Endothelial cell of umbilical vein (primary cell): ENCODE measurements around the gene GLP1R. TPM values are rescaled to one million over a fixed set of nuclear protein-coding genes. Genes with fewer than 3 reads are reported as not detected.
A peak's percentile ranks its signal among the peaks of the same experiment; 100 is the strongest.

ENCODE experiments used
- BruUV-seq: library from RNA; stranded (reverse); fragments of 400-500 nt; replicated peaks from 2 replicates; lab custom pipeline; 2021; lab: Mats Ljungman, UMichigan
- CTCF ChIA-PET: fragments of 300-600, 350-600 bp; sonication (Branson Sonifier 250); formaldehyde crosslinking; loops from one replicate; lab custom pipeline; 2021; ENCODE audit warnings: antibody characterized with exemption, inconsistent platforms; lab: Charles Lee
- POLR2A ChIA-PET: fragments of 300-600, 350-600 bp; sonication (Branson Sonifier 250); formaldehyde crosslinking; loops from one replicate; lab custom pipeline; 2021; ENCODE audit warnings: antibody characterized with exemption, inconsistent platforms; lab: Charles Lee
- DNase-seq: peaks from one replicate; pipeline ENCODE4 v3.0.0-alpha.2; 2011; ENCODE audit warnings: low read depth, low spot score
- FAIRE-seq: peaks from 2 replicates; lab custom pipeline; 2011; peaks lifted over from hg19 to GRCh38; lab: Jason Lieb, UNC
- H2AFZ ChIP-seq: 2 replicates; pipeline ENCODE4 v1.6.0; 2012; ENCODE audit warnings: low read depth, low read length, control low read depth, inconsistent platforms
- H3K27ac ChIP-seq: 2 replicates; pipeline ENCODE4 v1.5.1; 2011; ENCODE audit warnings: low read depth, mild to moderate bottlenecking, control low read depth, low read length, moderate library complexity; ENCODE audit not compliant: insufficient read depth
- H3K27me3 ChIP-seq, 2 experiments: 2 replicates each; pipeline versions ENCODE4 v1.6.0 to v1.6.1; 2011; ENCODE audit warnings: low read length in 2 of 2, mixed read lengths in 1 of 2; ENCODE audit not compliant: control insufficient read depth in 2 of 2, insufficient read depth in 2 of 2
- H3K36me3 ChIP-seq, 2 experiments: 2 replicates in 1 of 2; 3 replicates in 1 of 2; pipeline ENCODE4 v1.5.1; 2011; ENCODE audit warnings: low read length in 2 of 2, mild to moderate bottlenecking in 1 of 2, moderate library complexity in 1 of 2; ENCODE audit not compliant: control insufficient read depth in 2 of 2, insufficient read depth in 2 of 2; ENCODE audit errors: extremely low read depth in 1 of 2
- H3K4me1 ChIP-seq: 3 replicates; pipeline ENCODE4 v1.5.1; 2011; ENCODE audit warnings: mild to moderate bottlenecking, low read length; ENCODE audit not compliant: control insufficient read depth, insufficient read depth; ENCODE audit errors: extremely low read depth
- H3K4me2 ChIP-seq: 2 replicates; pipeline ENCODE4 v1.6.1; 2011; ENCODE audit warnings: low read length, control low read depth, mixed read lengths; ENCODE audit not compliant: insufficient read depth
- H3K4me3 ChIP-seq, 3 experiments: fragments of 200-600 bp in 1 of 3; sonication (generic), shearing (Covaris generic) in 1 of 3; replicated peaks in 1 of 3; 2 replicates each; pipeline ENCODE4 v1.5.1; 2011 to 2016; ENCODE audit warnings: control low read depth in 3 of 3, low read length in 3 of 3, mild to moderate bottlenecking in 2 of 3, inconsistent platforms in 1 of 3, low read depth in 1 of 3, moderate library complexity in 1 of 3; ENCODE audit not compliant: insufficient read depth in 1 of 3
- H3K79me2 ChIP-seq: 2 replicates; pipeline ENCODE4 v1.6.0; 2012; ENCODE audit warnings: low read length, inconsistent platforms; ENCODE audit not compliant: control insufficient read depth, insufficient read depth
- H3K9ac ChIP-seq: replicated peaks from 2 replicates; pipeline ENCODE3; 2011; ENCODE audit warnings: low read length, control low read depth; ENCODE audit not compliant: insufficient read depth; ENCODE audit errors: extremely low read depth
- H3K9me1 ChIP-seq: replicated peaks from 3 replicates; pipeline ENCODE4 v1.6.0; 2011; ENCODE audit warnings: mild to moderate bottlenecking, low read length; ENCODE audit not compliant: control insufficient read depth, insufficient read depth; ENCODE audit errors: extremely low read depth
- H3K9me3 ChIP-seq: replicated peaks from 2 replicates; pipeline ENCODE4 v1.5.1; 2012; ENCODE audit warnings: low read length, inconsistent platforms; ENCODE audit not compliant: control insufficient read depth, insufficient read depth
- H4K20me1 ChIP-seq: replicated peaks from 2 replicates; pipeline ENCODE3; 2011; ENCODE audit warnings: mild to moderate bottlenecking, low read length; ENCODE audit not compliant: control insufficient read depth, insufficient read depth; ENCODE audit errors: extremely low read depth
- EZH2 ChIP-seq: IDR thresholded peaks from 2 replicates; pipeline ENCODE4 v1.6.1; 2012; ENCODE audit warnings: borderline replicate concordance, low read depth, mild to moderate bottlenecking, moderate library complexity, low read length, inconsistent platforms; ENCODE audit not compliant: severe bottlenecking
- FOS ChIP-seq: IDR thresholded peaks from 2 replicates; pipeline ENCODE4 v1.6.1; 2011; ENCODE audit warnings: mild to moderate bottlenecking, low read length, moderate library complexity, borderline replicate concordance; ENCODE audit not compliant: insufficient read depth
- GATA2 ChIP-seq: IDR thresholded peaks from 2 replicates; pipeline ENCODE4 v1.7.0; 2011; ENCODE audit warnings: low read depth, mild to moderate bottlenecking, moderate library complexity, mixed read lengths, low read length; ENCODE audit not compliant: insufficient read length, insufficient read depth
- JUN ChIP-seq: IDR thresholded peaks from 2 replicates; pipeline ENCODE4 v1.6.1; 2011; ENCODE audit warnings: borderline replicate concordance, low read depth; ENCODE audit not compliant: insufficient read length, insufficient read depth
- MYC ChIP-seq: IDR thresholded peaks from one replicate; pipeline ENCODE4 v1.6.1; 2011; ENCODE audit warnings: mild to moderate bottlenecking, low read depth, low read length
- dilution Hi-C: fragments of 300-500 bp; cut with MboI; formaldehyde crosslinking; loops from one replicate; pipeline ENCODE4 v1.15.0; 2019; ENCODE audit warnings: low sequenced_read_pairs; ENCODE audit not compliant: extremely low pct_ligation_motif_present
- intact Hi-C: fragments of 100-400 bp; cut with micrococcal nuclease; formaldehyde crosslinking; loops from one replicate; pipeline ENCODE4 v1.10.0; 2022
- polyA plus RNA-seq, 4 experiments: library from polyadenylated mRNA; depleted of rRNA in 3 of 4; stranded (reverse) in 3 of 4; unstranded in 1 of 4; fragments of >200 nt; gene quantifications; 2 replicates each; pipeline versions ENCODE4 v1.2.1 to v1.2.3, GENCODE V29; 2011 to 2012; ENCODE audit warnings: missing spikeins in 1 of 4
- total RNA-seq: library from RNA; stranded (reverse); gene quantifications from 2 replicates; pipeline ENCODE4 v1.2.3, GENCODE V29; 2021
- TF ChIP-seq, protein P1 (sequence below), 2 donors: IDR thresholded peaks; 1 replicate in 1 of 2; 2 replicates in 1 of 2; pipeline ENCODE4 v1.5.1; 2011; ENCODE audit warnings: low read length in 2 of 2, mild to moderate bottlenecking in 2 of 2, moderate library complexity in 2 of 2, control low read depth in 1 of 2, inconsistent platforms in 1 of 2, low read depth in 1 of 2; ENCODE audit not compliant: insufficient read depth in 1 of 2; ENCODE audit errors: extremely low read depth in 1 of 2

Gene GLP1R
- total and polyA plus RNA-seq, 2 donors (not counting 3 experiments of a cell fraction or from before 2014, with no cell fraction given): not detected

DNA sequence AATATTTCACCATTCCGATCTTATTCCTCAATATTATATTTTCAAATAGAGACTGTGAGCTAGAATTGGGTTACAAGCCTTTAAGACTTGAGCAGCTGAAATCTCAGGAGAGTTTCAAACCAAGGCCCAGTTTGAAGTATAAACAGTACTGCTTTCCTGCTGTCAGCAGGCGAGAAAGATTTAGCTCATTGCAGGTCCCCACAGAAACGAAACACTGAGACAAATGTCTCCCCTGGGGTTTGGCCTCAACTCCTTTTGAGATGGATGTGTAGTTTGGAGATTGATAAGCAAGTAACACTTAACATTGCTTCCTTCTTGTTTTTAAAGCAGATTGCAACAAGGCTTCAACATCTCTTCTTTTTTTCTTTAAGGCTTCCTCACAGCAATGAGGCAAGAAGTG lies 22.4 kb upstream of the GLP1R start:
- Histone ChIP-seq H3K4me1 (no peaks in the 10 kb centered on the region), H3K27ac (no peak overlapping the region), H3K4me3 (no peak overlapping the region), H2AFZ (no peak overlapping the region), H4K20me1 (no peaks in the 10 kb centered on the region), H3K27me3 (peaks cover 0 to 3% of the 10 kb centered on the region in 2 experiments), H3K36me3 (no peaks in the 10 kb centered on the region), H3K4me2 (no peak overlapping the region), H3K79me2 (no peaks in the 10 kb centered on the region), H3K9ac (no peak overlapping the region), H3K9me3 (no peaks in the 10 kb centered on the region), H3K9me1 (no peaks in the 10 kb centered on the region)
- FAIRE-seq (no peak), DNase-seq (no peak)
- no TSS peak for BruUV-seq
- TF ChIP-seq MYC: no peak
- TF ChIP-seq FOS: no peak
- TF ChIP-seq GATA2: no peak
- TF ChIP-seq EZH2: no peak
- no peak for TF ChIP-seq JUN
- intact Hi-C loops: no loop called here
- ChIA-PET CTCF (interaction anchor here (0.8 to 1.6 kb wide), 3 partner anchors 9 to 279 kb away, joined by 3 to 5 read pairs (median 3); no protein-coding TSS in a partner anchor), POLR2A (no interaction called here)
- dilution Hi-C loops: no loop called here

DNA sequence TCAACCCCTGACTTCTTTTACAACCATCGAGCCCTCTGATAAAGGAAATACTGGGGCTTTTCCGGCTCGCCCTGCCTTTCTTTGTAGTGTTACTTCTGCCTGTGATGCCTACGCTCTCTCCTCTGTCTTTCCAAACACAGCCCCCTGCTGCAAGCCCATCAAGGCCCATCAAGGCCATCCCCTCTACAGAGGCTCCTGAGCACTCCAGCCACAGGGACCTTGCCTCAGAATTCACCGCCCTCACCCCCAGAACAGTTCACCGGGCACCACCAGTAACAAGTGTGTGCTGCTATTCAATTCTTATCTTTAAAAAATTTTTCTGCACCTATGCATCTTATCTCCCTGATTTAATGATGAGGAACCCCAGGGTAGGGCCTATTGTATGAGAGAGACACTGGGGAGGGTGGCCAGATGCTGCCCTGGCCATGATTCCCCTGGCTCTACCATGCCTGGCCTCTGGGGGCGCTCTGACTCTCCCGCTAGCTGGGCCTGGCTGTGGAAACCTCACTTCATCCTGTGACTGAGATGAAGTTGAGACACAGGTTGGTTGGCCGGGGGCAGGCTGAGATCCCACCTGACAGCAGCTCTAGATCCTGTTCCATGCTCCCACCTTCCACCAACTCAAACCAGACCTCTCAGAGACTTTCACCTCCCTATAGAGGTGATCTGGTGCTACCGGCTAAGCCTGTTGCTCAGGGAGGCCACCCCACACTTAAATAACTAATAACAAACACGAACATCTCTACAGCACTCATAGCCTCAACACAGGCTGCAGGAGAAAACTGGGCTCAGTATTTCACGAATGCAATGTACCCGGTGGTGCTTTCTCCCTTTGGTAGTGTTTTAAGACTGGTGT lies 19.2 kb upstream of the GLP1R start:
- H3K27me3 ChIP-seq: peaks cover 2 to 5% of the 10 kb centered on the region in 2 experiments
- H3K4me2 ChIP-seq: no peak overlapping the region
- no peaks in the 10 kb centered on the region for H4K20me1 ChIP-seq
- ChIA-PET POLR2A (no interaction called here), CTCF (interaction anchor here (1.0 to 1.5 kb wide), 7 partner anchors 8 to 273 kb away, joined by 3 to 9 read pairs (median 3); no protein-coding TSS in a partner anchor)
- no peaks in the 10 kb centered on the region for H3K36me3 ChIP-seq
- no peaks in the 10 kb centered on the region for H3K79me2 ChIP-seq
- H2AFZ ChIP-seq: no peak overlapping the region
- no TSS peak for BruUV-seq
- TF ChIP-seq JUN: no peak
- TF ChIP-seq, protein P1, sequence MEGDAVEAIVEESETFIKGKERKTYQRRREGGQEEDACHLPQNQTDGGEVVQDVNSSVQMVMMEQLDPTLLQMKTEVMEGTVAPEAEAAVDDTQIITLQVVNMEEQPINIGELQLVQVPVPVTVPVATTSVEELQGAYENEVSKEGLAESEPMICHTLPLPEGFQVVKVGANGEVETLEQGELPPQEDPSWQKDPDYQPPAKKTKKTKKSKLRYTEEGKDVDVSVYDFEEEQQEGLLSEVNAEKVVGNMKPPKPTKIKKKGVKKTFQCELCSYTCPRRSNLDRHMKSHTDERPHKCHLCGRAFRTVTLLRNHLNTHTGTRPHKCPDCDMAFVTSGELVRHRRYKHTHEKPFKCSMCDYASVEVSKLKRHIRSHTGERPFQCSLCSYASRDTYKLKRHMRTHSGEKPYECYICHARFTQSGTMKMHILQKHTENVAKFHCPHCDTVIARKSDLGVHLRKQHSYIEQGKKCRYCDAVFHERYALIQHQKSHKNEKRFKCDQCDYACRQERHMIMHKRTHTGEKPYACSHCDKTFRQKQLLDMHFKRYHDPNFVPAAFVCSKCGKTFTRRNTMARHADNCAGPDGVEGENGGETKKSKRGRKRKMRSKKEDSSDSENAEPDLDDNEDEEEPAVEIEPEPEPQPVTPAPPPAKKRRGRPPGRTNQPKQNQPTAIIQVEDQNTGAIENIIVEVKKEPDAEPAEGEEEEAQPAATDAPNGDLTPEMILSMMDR (IDR thresholded peaks at IDR 0.05; ENCODE audit: extremely low read depth in 1 of 2, insufficient read depth in 1 of 2, low read depth in 1 of 2, low read length in 2 of 2): peak; percentile 73 to 85
- intact Hi-C loops (no loop called here), dilution Hi-C loops (no loop called here)
- no peaks in the 10 kb centered on the region for H3K4me1 ChIP-seq
- DNase-seq: peak; percentile 11
- no peaks in the 10 kb centered on the region for H3K9me1 ChIP-seq
- H3K27ac ChIP-seq: no peak overlapping the region
- peak; percentile 26 for FAIRE-seq
- H3K4me3 ChIP-seq: no peak overlapping the region
- no peaks in the 10 kb centered on the region for H3K9me3 ChIP-seq
- no peak overlapping the region for H3K9ac ChIP-seq
